Uterus (tissue), 2 donors: Measurements from ENCODE around the gene ANO7.

Source experiments
- CTCF ChIP-seq, 4 experiments: fragments of 200-600 bp in 2 of 4; fragments of 450-650 bp in 2 of 4; sonication (generic) in 2 of 4; IDR thresholded peaks; one replicate each; pipeline ENCODE4 v1.5.1; 2016 to 2019; ENCODE audit warnings: antibody characterized with exemption in 4 of 4, mild to moderate bottlenecking in 2 of 4, moderate library complexity in 1 of 4
- POLR2A ChIP-seq, 2 donors: fragments of 450-650 bp; IDR thresholded peaks; one replicate each; pipeline ENCODE4 v1.6.1; 2016; ENCODE audit warnings: antibody characterized with exemption in 2 of 2, mild to moderate bottlenecking in 1 of 2, moderate library complexity in 1 of 2

GRCh38 chr2:241216211-241216761 is 27.8 kb downstream of the ANO7 start:
- TF ChIP-seq CTCF (IDR thresholded peaks at IDR 0.05) (no peak), POLR2A (IDR thresholded peaks at IDR 0.05) (no peak)
